H7 (cell line): ENCODE data around the gene FAM83E. TPM values are rescaled to one million over a fixed set of nuclear protein-coding genes. Genes with fewer than 3 reads are reported as not detected.
"Not testable (repeated sequence)": the region's sequence is repeated elsewhere in the genome, so short reads cannot be mapped to it uniquely, and the experiment has no call there.

Experiments
- DNase-seq: peaks from one replicate; pipeline ENCODE4 v3.0.0; 2012
- H3K27me3 ChIP-seq: 2 replicates; pipeline ENCODE4 v1.6.0; 2011; ENCODE audit warnings: mild to moderate bottlenecking, low read length; ENCODE audit not compliant: control insufficient read depth, insufficient read depth
- H3K36me3 ChIP-seq: replicated peaks from 2 replicates; pipeline ENCODE4 v1.5.1; 2011; ENCODE audit warnings: low read length; ENCODE audit not compliant: control insufficient read depth, insufficient read depth
- H3K4me3 ChIP-seq: 2 replicates; pipeline ENCODE4 v1.5.1; 2011; ENCODE audit warnings: low read depth, mild to moderate bottlenecking, control low read depth, low read length, moderate library complexity; ENCODE audit not compliant: insufficient read depth
- total RNA-seq: library from RNA; depleted of rRNA; stranded (reverse); fragments of >200 nt; shearing (Covaris generic); gene quantifications from 2 replicates; pipeline ENCODE4 v1.2.3, GENCODE V29; 2014

Gene FAM83E
- total RNA-seq, 1 experiment from 2014 or later: 4.0 TPM

DNA sequence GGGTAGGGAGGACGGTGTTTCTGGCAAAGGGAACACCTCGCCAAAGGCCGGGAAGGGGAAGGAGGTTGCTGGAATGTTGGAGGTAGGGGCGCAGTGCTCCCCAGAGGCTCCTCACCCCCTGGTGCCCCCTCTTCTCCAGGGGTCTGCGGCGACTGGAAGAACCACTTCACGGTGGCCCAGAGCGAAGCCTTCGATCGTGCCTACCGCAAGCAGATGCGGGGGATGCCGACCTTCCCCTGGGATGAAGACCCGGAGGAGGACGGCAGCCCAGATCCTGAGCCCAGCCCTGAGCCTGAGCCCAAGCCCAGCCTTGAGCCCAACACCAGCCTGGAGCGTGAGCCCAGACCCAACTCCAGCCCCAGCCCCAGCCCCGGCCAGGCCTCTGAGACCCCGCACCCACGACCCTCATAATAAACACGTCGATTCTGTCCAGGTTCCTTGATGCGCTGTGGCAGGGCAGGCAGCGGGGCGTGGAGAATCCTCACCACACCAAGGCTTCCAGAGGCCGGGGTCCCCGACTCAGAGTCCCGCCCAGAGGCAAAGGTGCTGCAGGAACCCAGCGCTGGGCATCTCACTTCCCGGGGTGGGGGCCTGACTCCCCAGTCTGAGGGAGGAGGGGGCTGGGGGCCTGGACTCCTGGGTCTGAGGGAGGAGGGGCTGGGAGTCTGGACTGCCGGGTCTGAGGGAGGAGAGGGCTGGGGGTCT, 15.7 kb downstream of the FAM83E start:
- peak; percentile 72 for DNase-seq
- Histone ChIP-seq H3K27me3 (no peaks in the 10 kb centered on the region), H3K4me3 (no peak overlapping the region), H3K36me3 (peaks cover 2% of the 10 kb centered on the region)

DNA sequence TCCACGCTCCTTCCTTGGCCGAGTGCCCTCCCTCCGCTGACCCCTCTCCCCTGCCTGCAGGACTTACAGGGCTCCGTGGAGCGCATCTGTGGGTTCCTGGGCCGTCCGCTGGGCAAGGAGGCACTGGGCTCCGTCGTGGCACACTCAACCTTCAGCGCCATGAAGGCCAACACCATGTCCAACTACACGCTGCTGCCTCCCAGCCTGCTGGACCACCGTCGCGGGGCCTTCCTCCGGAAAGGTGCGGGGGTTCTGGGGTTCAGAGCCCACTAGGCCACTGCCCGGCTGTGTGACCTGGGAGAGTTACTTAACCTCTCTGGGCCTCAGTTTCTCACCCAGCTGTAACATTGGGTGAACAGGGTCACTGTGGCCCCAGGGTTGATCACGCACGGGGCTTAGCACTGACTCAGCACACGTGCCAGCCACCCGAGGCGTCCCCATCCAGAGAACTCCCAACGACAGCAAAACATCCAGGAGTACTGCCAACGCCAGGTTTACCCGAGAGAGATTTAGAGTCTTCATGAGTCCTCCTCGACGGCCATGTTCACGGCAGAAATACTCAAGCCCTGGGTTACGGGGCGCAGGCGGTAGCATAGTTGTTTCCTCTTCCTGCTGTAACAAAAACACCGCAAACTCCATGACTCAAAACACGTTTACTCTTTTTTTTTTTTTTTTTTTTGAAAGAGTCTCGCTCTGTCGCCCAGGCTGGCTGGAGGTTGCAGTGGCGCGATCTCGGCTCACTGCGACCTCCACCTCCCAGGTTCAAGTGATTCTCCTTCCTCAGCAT, 18.0 kb downstream of the FAM83E start:
- Histone ChIP-seq H3K4me3 (no peak overlapping the region), H3K36me3 (peaks cover 2% of the 10 kb centered on the region), H3K27me3 (no peaks in the 10 kb centered on the region)
- peak; percentile 49 for DNase-seq

DNA sequence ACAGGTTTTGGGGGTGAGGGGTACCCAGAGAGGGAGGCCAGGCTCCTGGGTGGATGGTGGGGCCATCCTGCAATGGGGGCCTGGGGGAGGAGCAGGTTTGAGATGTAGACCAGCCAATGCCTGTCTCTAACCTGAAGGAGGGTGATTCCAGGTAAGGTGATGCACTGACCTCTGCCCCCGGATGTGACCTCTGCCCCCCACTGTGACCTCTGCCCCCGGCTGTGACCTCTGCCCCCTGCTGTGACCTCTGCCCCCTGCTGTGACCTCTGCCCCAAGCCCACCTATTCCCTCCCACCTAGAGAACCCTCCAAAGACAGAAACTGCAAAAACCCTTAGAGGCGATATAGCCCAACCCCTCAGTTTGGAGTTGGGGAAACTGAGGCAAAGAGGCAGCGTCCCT, 18.6 kb downstream of the FAM83E start:
- peak; percentile 61 for DNase-seq
- H3K27me3 ChIP-seq: no peaks in the 10 kb centered on the region
- H3K36me3 ChIP-seq: peaks cover 2% of the 10 kb centered on the region
- H3K4me3 ChIP-seq: no peak overlapping the region

DNA sequence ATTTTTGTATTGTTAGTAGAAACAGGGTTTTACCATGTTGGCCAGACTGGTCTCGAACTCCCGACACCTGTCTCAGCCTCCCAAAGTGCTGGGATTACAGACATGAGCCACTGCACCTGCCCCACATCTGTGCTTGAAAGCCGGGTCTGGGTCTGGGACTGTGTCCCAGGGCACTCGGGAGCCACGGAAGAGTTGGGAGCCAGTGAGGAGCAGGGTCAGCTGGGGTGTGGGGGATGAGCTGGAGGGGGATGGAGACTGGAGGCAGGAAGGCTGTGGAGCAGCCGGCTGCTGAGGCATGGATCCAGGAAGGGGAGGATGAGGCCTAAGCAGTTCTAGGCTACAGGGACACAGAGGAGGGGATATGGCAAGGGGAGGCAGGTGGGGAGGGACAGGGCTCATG, 19.0 kb downstream of the FAM83E start:
- no peak for DNase-seq
- H3K4me3 ChIP-seq: no peak overlapping the region
- H3K36me3 ChIP-seq: peaks cover 2% of the 10 kb centered on the region
- no peaks in the 10 kb centered on the region for H3K27me3 ChIP-seq

DNA sequence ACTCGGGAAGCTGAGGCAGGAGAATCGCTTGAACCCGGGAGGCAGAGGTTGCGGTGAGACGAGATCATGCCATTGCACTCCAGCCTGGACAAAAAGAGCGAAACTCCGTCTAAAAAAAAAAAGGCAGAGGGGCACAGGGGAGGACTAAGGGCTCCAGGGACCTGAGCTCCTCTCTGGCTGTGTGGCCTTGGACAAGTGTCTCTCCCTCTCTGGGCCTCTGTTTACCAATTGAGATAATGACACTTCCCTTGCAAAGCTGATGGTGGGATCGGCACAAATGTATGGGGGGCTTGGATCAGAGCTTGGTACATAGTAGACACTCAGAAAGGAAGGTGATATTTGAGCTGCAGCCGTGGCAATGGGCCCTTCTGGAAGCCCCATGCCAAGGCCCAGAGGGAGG, 19.7 kb downstream of the FAM83E start:
- Histone ChIP-seq H3K27me3 (no peaks in the 10 kb centered on the region), H3K36me3 (no peaks in the 10 kb centered on the region), H3K4me3 (no peak overlapping the region)
- peak; percentile 22 for DNase-seq

DNA sequence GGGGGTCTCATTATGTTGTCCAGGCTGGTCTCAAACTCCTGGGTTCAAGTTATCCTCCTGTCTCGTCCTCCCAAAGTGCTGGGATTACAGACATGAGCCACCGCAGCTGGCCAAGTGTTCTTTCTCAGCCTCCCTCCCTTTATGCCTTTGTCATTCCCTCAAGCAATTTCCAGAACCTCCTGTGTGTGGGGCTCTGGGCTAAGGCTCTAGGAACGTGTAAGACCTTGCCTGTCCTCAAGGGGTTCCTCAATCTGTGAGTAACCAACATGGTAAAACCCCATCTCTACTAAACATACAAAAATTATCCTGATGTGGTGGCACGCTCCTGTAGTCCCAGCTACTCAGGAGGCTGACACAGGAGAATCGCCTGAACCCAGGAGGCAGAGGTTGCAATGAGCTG, 23.9 kb downstream of the FAM83E start:
- no peak overlapping the region for H3K4me3 ChIP-seq
- peak; percentile 67 for DNase-seq
- H3K27me3 ChIP-seq: no peaks in the 10 kb centered on the region
- H3K36me3 ChIP-seq: no peaks in the 10 kb centered on the region

DNA sequence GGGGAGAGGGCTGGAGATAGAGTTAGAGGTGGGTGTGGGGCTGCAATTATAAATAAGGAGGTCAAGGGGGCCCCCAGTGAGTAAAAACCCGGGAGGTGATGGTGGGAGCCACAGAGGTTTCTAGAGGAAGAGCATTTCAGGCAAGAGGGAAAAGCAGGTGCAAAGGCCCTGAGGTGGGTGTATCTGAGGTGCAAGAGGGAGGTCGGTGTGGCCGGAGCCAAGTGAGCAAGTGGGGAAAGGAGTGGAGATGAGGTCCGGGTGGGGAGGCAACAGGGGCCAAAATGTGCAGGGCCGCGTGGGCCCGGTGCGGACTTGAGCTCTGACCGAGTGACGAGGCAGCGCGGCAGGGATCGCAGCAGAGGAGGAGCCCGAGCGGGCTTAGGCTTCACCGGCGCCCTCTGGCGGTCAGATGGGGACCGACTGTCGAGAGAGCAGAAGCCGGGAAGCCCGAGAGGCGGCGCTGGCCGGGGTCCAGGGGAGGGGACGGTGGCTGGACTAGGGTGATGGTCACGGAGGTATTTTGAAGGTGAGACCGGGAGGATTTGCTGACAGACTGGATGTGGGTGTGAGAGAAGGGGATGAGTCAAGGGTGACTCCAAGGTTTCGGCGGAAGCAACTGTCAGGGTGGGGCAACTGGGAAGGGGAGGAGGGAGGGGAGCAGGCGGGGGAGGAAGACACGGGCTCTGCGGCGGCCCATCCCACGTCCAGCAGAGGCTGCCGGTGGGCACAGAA, 26.0 kb downstream of the FAM83E start:
- Histone ChIP-seq H3K36me3 (no peaks in the 10 kb centered on the region), H3K27me3 (no peaks in the 10 kb centered on the region), H3K4me3 (peak overlapping the region; percentile 41)
- DNase-seq: peak; percentile 97

DNA sequence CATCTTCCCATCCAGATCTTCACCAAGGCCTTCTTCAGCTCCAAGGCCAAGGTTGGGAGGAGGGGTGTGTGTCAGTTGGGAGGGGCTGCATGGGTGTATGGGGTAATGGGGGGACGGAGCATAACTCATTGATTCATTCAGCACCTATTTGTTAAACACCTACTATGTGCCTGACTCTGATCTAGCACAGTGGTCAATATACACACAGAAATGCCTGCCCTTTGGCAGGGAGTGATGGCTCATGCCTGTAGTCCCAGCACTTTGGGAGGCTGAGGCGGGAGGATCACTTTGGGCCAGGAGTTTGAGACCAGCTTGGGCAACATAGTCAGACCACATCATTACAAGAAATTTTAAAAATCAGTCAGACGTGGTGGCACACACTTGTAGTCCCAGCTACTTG, 27.5 kb downstream of the FAM83E start:
- no peak overlapping the region for H3K4me3 ChIP-seq
- DNase-seq: no peak
- H3K36me3 ChIP-seq: no peaks in the 10 kb centered on the region
- H3K27me3 ChIP-seq: no peaks in the 10 kb centered on the region

DNA sequence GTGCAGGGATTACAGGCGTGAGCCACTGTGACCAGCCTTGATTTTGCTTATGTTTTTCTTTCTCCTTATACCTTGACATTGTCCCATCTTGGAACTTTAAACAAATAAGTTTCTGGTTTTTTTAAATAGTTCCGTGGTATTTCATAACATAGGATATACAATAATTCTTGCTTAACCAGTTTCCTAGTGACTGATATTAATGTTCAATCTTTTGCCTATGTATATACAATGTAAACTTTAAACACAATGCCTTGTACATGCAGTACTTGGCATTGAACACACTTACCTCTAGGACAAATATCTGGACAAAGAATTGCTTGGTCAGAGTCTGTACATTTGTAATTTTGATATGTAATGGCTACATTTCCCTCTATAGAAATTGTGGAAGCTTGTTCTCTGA, 32.7 kb downstream of the FAM83E start:
- H3K36me3 ChIP-seq: no peaks in the 10 kb centered on the region
- no peak for DNase-seq
- no peaks in the 10 kb centered on the region for H3K27me3 ChIP-seq
- H3K4me3 ChIP-seq: no peak overlapping the region

DNA sequence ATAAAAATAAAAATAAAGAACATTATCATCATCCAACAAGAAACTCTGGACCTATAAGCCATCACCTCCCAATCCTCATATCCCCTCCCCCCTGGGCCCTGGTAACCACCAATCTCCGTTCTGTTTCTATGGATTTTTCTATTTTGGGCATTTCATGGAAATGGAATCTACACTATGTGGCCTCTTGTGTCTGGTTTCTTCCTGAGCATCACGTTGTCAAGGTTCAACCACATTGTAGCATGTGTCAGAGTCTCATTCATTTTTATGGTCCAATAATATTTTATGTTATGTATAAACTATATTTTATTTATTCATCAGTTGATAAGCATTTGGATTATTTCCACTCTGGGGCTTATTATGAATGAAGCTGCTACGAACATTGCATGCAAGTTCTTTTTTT, 36.0 kb downstream of the FAM83E start:
- H3K4me3 ChIP-seq: no peak overlapping the region
- H3K36me3 ChIP-seq: no peaks in the 10 kb centered on the region
- H3K27me3 ChIP-seq: no peaks in the 10 kb centered on the region
- DNase-seq: no peak

DNA sequence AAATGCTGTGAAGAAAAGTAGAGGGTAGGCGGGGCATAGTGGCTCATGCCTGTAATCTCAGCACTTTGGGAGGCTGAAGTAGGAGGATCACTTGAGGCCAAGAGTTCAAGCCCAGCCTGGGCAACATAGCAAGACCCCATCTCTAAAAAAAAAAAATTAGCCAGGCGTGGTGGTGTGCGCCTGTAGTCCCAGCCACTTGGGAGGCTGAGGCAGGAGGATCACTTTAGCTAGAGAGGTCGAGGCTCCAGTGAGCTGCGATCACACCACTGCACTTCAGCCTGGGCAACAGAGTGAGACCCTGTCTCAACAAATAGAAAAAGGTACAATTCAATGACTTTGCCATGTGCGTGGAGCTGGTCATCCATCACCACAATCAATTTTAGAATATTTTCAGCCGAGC, 37.0 kb downstream of the FAM83E start:
- not testable (repeated sequence) for H3K27me3 ChIP-seq, H3K36me3 ChIP-seq, DNase-seq, H3K4me3 ChIP-seq

DNA sequence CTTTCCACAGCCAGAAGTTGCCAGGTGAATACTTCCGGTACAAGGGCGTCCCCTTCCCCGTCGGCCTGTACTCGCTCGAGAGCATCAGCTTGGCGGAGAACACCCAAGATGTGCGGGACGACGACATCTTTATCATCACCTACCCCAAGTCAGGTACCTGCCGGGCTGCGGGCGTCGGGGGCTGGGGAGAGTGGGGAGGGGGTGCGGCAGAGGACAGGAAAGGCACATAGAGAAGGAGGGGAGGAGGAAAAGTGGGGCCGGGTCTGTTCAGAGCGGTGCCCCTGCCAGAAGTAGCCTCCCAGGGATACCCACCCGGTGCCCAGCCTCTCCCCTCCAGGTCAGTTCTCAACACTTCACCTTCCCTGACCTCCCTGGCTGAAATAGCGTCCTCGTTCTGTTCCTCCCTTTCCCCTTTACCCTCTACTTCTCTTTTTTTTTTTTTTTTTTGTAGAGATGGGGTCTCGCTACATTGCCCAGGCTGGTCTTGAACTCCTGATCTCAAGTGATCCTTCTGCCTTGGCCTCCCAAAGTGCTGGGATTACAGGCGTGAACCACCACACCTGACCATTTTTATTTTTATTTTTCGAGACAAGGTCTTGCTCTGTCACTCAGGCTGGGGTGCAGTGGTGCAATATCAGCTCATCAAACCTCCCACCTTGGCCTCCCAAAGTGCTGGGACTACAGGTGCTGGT, 38.8 kb downstream of the FAM83E start:
- Histone ChIP-seq H3K36me3 (no peaks in the 10 kb centered on the region), H3K27me3 (no peaks in the 10 kb centered on the region), H3K4me3 (no peak overlapping the region)
- peak; percentile 36 for DNase-seq

DNA sequence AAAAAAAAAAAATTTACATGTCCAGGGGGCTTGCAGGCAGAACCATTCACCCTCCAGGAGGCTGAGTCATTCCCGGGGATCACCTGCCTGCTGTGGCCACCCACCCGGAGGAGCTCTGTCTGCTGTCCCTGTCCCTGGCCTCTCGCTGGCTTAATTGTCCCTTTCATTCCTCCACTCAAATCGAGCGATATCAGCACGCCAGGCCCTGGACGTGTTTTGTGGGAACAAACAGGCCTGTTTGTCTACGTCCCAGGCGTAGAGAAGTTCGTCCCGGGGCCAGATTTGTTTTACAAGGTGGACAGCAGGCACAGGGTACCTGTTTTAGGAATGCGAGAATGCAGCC, 41.7 kb downstream of the FAM83E start:
- H3K4me3 ChIP-seq: no peak overlapping the region
- H3K36me3 ChIP-seq: no peaks in the 10 kb centered on the region
- DNase-seq: peak; percentile 35
- H3K27me3 ChIP-seq: no peaks in the 10 kb centered on the region

DNA sequence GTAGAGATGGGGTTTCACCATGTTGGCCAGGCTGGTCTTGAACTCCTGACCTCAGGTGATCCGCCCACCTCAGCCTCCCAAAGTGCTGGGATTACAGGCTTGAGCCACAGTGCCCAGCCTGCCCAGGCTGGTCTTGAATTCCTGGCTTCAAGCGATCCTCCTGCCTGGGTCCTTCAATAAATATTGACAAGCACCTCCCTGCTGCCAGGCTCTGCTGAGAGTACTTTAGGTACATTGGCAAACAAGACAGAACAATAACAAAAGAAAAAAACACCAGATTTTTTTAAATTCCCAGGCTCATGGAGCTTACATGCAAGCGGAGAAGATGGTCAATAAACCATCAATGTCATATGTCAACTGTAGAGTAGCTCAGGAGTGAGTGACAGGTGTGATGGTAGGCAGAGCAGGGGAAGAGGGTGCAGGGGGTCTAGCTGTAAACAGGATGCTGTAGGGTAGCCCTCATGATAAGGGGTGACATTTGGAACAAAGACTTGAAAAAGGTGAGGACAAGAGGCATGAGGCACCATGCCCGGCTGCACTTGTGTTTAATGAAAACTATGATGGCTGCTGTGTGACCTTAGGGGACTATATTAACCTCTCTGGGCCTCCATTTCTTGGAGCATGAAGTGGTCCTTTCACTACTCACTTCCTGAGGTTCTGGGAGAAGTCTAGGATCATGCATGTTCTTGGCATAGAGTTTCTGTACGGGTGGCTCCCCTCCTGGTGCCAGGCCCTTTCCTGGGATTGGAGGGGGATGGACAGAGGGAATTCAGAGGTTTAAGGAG, 43.3 kb downstream of the FAM83E start:
- Histone ChIP-seq H3K4me3 (no peak overlapping the region), H3K36me3 (no peaks in the 10 kb centered on the region), H3K27me3 (no peaks in the 10 kb centered on the region)
- peak; percentile 8 for DNase-seq
